Middle frontal gyrus (tissue), 1 donor: ENCODE results near the gene ADGRA1.
"Not testable (repeated sequence)": the region's sequence is repeated elsewhere in the genome, so short reads cannot be mapped to it uniquely, and the experiment has no call there.

Source experiments
- DNase-seq: peaks from one replicate; pipeline ENCODE4 v3.0.0-alpha.2; 2015; ENCODE audit warnings: low spot score; ENCODE audit errors: extremely low spot score

The ADGRA1 gene

GRCh38 chr10:133175624-133176023 is 87.9 kb downstream of the ADGRA1 start:
- not testable (repeated sequence) for DNase-seq

GRCh38 chr10:133176546-133176945 is 88.8 kb downstream of the ADGRA1 start:
- no peak for DNase-seq

- DNase-seq, result no peak
These were observed 89.8 kb downstream of the ADGRA1 start for GRCh38 chr10:133177380-133178157.

GRCh38 chr10:133178357-133179127 is 90.8 kb downstream of the ADGRA1 start:
- no peak for DNase-seq

- DNase-seq, result no peak
These were observed 91.4 kb downstream of the ADGRA1 start for GRCh38 chr10:133179128-133179520.

GRCh38 chr10:133179651-133180050 is 91.9 kb downstream of the ADGRA1 start:
- no peak for DNase-seq

- DNase-seq, result no peak
These were observed 92.7 kb downstream of the ADGRA1 start for GRCh38 chr10:133180192-133180964.

- no peak for DNase-seq
These were observed 93.4 kb downstream of the ADGRA1 start for GRCh38 chr10:133180965-133181639.
